SU-DHL-6 (cell line): ENCODE results near the gene EPHA4.

ENCODE experiments used
- H2AFZ ChIP-seq: fragments of 200-600 bp; sonication (generic); 2 replicates; pipeline ENCODE4 v1.6.1; 2014; ENCODE audit warnings: low read depth, mild to moderate bottlenecking, moderate library complexity, mixed read lengths, antibody characterized with exemption, low read length; ENCODE audit not compliant: severe bottlenecking
- H3F3A ChIP-seq: fragments of 200-600 bp; shearing (Covaris generic); 2 replicates; pipeline ENCODE4 v1.6.0; 2016; ENCODE audit warnings: antibody characterized with exemption, mild to moderate bottlenecking; ENCODE audit not compliant: insufficient read depth
- H3K27ac ChIP-seq: fragments of 200-600 bp; sonication (generic); 2 replicates; pipeline ENCODE4 v1.5.1; 2016; ENCODE audit warnings: low read depth, mild to moderate bottlenecking, low read length, moderate library complexity, mixed read lengths
- H3K27me3 ChIP-seq: fragments of 200-600 bp; sonication (generic), shearing (Covaris generic); 2 replicates; pipeline ENCODE4 v1.6.0; 2014; ENCODE audit warnings: mild to moderate bottlenecking, low read length
- H3K36me3 ChIP-seq: fragments of 200-600 bp; sonication (generic); 2 replicates; pipeline ENCODE4 v1.6.1; 2014; ENCODE audit warnings: mild to moderate bottlenecking, low read length, mixed read lengths
- H3K4me2 ChIP-seq: fragments of 300-600, 200-600 bp; shearing (Covaris generic), sonication (generic); 2 replicates; pipeline ENCODE4 v1.6.0; 2014; ENCODE audit warnings: low read length, low read depth, mild to moderate bottlenecking; ENCODE audit not compliant: poor library complexity, severe bottlenecking
- H3K4me3 ChIP-seq: fragments of 200-600 bp; sonication (generic); 2 replicates; pipeline ENCODE4 v1.5.1; 2014; ENCODE audit warnings: antibody characterized with exemption, low read length, mild to moderate bottlenecking, mixed read lengths; ENCODE audit not compliant: insufficient read depth, poor library complexity, severe bottlenecking
- H3K79me2 ChIP-seq: fragments of 200-600 bp; sonication (generic); 2 replicates; pipeline ENCODE4 v1.6.1; 2014; ENCODE audit warnings: mild to moderate bottlenecking, low read length, moderate library complexity; ENCODE audit not compliant: insufficient read depth
- H3K9ac ChIP-seq: fragments of 200-600 bp; sonication (generic); 2 replicates; pipeline ENCODE4 v1.7.0; 2014; ENCODE audit warnings: mild to moderate bottlenecking, low read length
- H3K9me2 ChIP-seq: fragments of 200-600 bp; sonication (generic); replicated peaks from 2 replicates; pipeline ENCODE4 v1.6.1; 2014; ENCODE audit warnings: low read length; ENCODE audit not compliant: insufficient read depth
- H3K9me3 ChIP-seq: fragments of 200-600 bp; sonication (generic); 2 replicates; pipeline ENCODE4 v1.6.1; 2014; ENCODE audit warnings: low read length, mixed read lengths; ENCODE audit not compliant: insufficient read depth
- H4K20me1 ChIP-seq: fragments of 200-600 bp; sonication (generic); 2 replicates; pipeline ENCODE4 v1.6.1; 2014; ENCODE audit warnings: low read depth, mild to moderate bottlenecking, antibody characterized with exemption, low read length, moderate library complexity, mixed read lengths
- CTCF ChIP-seq: fragments of 200-600 bp; sonication (generic); IDR thresholded peaks from one replicate; pipeline ENCODE4 v1.5.1; 2017; ENCODE audit warnings: antibody characterized with exemption, mild to moderate bottlenecking, low read length, moderate library complexity; ENCODE audit not compliant: insufficient read depth, poor library complexity, severe bottlenecking
- EZH2phosphoT487 ChIP-seq: fragments of 200-600 bp; sonication (generic), shearing (Covaris generic); conservative IDR thresholded peaks from 2 replicates; pipeline ENCODE4 v1.6.1; 2018; ENCODE audit warnings: mild to moderate bottlenecking, antibody characterized with exemption, low read length, moderate library complexity, mixed read lengths

The EPHA4 gene

GRCh38 chr2:221572219-221572820 is at the start of gene EPHA4:
Gene EPHA4 (minus strand): TSS chr2:221572304. CDS start chr2:221572248, 56 bp downstream.
- TF ChIP-seq CTCF (no peak), EZH2phosphoT487 (no peak)
- Histone ChIP-seq H3K9ac (no peak within 1 kb of the TSS), H3K4me3 (no peak within 1 kb of the TSS), H3K79me2 (no peaks in the 10 kb centered on the region), H3K27ac (no peak within 1 kb of the TSS), H4K20me1 (no peaks in the 10 kb centered on the region), H3K9me2 (no peaks in the 10 kb centered on the region), H3F3A (no peaks in the 10 kb centered on the region), H3K27me3 (no peaks in the 10 kb centered on the region), H3K4me2 (no peak within 1 kb of the TSS), H2AFZ (no peak within 1 kb of the TSS), H3K36me3 (no peaks in the 10 kb centered on the region), H3K9me3 (no peaks in the 10 kb centered on the region)

- Histone ChIP-seq H3K9me2 (no peaks in the 10 kb centered on the region), H3K27ac (no peak overlapping the region), H3K4me3 (no peak overlapping the region), H3K79me2 (no peaks in the 10 kb centered on the region), H3K4me2 (no peak overlapping the region), H3K27me3 (no peaks in the 10 kb centered on the region), H3K9ac (no peak overlapping the region), H3K9me3 (no peaks in the 10 kb centered on the region), H4K20me1 (no peaks in the 10 kb centered on the region), H2AFZ (no peak overlapping the region), H3K36me3 (no peaks in the 10 kb centered on the region), H3F3A (no peaks in the 10 kb centered on the region)
- no peak for TF ChIP-seq CTCF
- TF ChIP-seq EZH2phosphoT487, result no peak
Measured at GRCh38 chr2:221618007-221618406, 45.9 kb upstream of the EPHA4 start.

- no peaks in the 10 kb centered on the region for H3K79me2 ChIP-seq
- no peak overlapping the region for H3K4me3 ChIP-seq
- no peak overlapping the region for H3K27ac ChIP-seq
- no peaks in the 10 kb centered on the region for H3F3A ChIP-seq
- no peak overlapping the region for H3K4me2 ChIP-seq
- H3K36me3 ChIP-seq, result no peaks in the 10 kb centered on the region
- no peaks in the 10 kb centered on the region for H3K27me3 ChIP-seq
- H2AFZ ChIP-seq, result no peak overlapping the region
- no peaks in the 10 kb centered on the region for H4K20me1 ChIP-seq
- H3K9me2 ChIP-seq, result no peaks in the 10 kb centered on the region
- H3K9ac ChIP-seq, result no peak overlapping the region
- H3K9me3 ChIP-seq, result no peaks in the 10 kb centered on the region
- TF ChIP-seq EZH2phosphoT487, result no peak
- TF ChIP-seq CTCF, result no peak
Measured at GRCh38 chr2:221616561-221616960, 44.5 kb upstream of the EPHA4 start.
